Fibroblast of the aortic adventitia (primary cell): Measurements from ENCODE around the gene TAB2. TPM values are rescaled to one million over a fixed set of nuclear protein-coding genes. Genes with fewer than 3 reads are reported as not detected.

Experiments
- DNase-seq: peaks from one replicate; pipeline ENCODE4 v3.0.0-alpha.2; 2010; ENCODE audit warnings: low read depth
- H3K4me3 ChIP-seq: 2 replicates; pipeline ENCODE4 v1.5.1; 2011; ENCODE audit warnings: low read depth, mild to moderate bottlenecking, control low read depth, low read length, moderate library complexity
- total RNA-seq: library from RNA; depleted of rRNA; stranded (reverse); fragments of >200 nt; gene quantifications from 2 replicates; pipeline ENCODE4 v1.2.3, GENCODE V29; 2012; ENCODE audit warnings: low replicate concordance
- TF ChIP-seq, protein P1 (sequence below): IDR thresholded peaks from 2 replicates; pipeline ENCODE4 v1.5.1; 2011; ENCODE audit warnings: mild to moderate bottlenecking, low read length, control low read depth, inconsistent platforms; ENCODE audit not compliant: insufficient read depth

Gene TAB2
- total RNA-seq, 1 donor, result 40.0 TPM

DNA sequence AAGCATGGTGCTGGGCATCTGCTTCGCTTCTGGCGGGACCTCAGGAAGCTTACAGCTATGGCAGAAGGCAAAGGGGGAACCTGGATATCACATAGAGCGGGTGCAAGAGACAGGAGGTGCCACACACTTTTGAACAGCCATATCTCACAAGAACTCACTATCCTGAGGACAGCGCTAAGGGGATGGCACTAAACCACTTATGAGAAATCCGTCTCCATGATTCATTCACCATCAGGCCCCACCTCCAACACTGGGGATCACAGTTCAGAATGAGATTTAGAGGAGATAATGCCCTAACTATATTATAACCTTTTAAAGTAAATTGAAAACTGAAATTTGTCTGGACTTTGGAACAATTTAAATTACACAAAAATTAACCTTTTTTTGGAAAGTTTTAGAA is 44.8 kb downstream of the TAB2 start:
- TF ChIP-seq, protein P1, sequence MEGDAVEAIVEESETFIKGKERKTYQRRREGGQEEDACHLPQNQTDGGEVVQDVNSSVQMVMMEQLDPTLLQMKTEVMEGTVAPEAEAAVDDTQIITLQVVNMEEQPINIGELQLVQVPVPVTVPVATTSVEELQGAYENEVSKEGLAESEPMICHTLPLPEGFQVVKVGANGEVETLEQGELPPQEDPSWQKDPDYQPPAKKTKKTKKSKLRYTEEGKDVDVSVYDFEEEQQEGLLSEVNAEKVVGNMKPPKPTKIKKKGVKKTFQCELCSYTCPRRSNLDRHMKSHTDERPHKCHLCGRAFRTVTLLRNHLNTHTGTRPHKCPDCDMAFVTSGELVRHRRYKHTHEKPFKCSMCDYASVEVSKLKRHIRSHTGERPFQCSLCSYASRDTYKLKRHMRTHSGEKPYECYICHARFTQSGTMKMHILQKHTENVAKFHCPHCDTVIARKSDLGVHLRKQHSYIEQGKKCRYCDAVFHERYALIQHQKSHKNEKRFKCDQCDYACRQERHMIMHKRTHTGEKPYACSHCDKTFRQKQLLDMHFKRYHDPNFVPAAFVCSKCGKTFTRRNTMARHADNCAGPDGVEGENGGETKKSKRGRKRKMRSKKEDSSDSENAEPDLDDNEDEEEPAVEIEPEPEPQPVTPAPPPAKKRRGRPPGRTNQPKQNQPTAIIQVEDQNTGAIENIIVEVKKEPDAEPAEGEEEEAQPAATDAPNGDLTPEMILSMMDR, result no peak
- H3K4me3 ChIP-seq, result no peak overlapping the region
- no peak for DNase-seq

DNA sequence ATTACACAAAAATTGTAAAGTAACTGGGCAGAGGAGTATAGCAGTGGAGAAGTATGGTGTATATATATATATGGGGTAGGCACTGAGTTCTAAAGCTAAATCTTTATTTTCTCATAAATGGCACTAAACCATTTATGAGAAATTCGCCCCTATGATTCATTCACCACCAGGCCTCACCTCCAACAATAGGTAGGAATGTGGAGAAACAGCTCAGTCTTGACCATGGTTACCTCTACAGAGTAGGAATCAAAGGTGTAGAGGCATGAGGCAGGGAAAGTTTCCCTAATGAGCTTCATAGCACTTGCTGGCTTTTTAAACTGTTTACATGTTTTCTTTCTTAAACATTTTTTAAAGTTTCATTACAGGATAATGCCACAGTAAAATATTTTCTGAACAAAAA is 45.6 kb downstream of the TAB2 start:
- no peak overlapping the region for H3K4me3 ChIP-seq
- DNase-seq, result no peak
- TF ChIP-seq, protein P1, result no peak

DNA sequence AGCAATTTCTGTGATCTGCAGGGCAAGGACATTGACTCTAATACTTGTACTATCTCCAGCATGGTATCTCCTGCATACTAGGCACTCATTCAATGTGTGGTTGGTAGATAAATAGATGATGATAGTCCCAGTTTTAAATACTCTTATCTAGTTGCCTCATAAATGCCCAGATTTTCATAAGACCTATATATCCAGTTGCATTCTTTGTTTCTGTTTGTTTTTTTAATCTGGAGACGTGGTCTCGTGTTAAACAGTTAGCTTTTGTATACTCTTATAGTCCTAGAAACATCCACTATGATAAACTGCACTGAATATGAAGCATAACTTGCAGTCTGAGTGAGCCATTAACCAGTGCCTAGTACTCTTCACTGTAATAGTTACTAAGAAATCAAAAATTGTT is 47.0 kb downstream of the TAB2 start:
- TF ChIP-seq, protein P1, result no peak

DNA sequence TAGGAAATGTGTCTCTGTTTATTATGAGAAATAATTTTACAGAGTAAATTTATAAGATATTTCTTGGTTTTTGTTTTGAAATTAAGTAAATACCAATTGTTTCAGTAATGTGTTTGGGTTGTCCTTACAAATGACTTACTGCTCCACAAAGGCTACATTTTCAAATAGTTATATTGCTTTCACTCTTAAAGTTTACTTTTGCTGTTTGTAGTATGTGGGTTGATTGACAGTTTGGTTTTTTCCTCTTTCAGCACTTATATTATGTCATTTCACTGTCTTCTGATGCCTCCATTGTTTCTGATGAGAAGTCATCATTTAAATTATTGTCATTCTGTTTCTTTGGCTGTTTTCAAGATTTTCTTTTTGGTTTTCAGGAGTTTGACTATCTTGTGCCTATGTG is 47.7 kb downstream of the TAB2 start:
- no peak for DNase-seq
- TF ChIP-seq, protein P1, result no peak
- no peak overlapping the region for H3K4me3 ChIP-seq

More for the DNA sequence above, 47.0 kb downstream of the TAB2 start:
- no peak overlapping the region for H3K4me3 ChIP-seq
- DNase-seq, result peak; percentile 11

DNA sequence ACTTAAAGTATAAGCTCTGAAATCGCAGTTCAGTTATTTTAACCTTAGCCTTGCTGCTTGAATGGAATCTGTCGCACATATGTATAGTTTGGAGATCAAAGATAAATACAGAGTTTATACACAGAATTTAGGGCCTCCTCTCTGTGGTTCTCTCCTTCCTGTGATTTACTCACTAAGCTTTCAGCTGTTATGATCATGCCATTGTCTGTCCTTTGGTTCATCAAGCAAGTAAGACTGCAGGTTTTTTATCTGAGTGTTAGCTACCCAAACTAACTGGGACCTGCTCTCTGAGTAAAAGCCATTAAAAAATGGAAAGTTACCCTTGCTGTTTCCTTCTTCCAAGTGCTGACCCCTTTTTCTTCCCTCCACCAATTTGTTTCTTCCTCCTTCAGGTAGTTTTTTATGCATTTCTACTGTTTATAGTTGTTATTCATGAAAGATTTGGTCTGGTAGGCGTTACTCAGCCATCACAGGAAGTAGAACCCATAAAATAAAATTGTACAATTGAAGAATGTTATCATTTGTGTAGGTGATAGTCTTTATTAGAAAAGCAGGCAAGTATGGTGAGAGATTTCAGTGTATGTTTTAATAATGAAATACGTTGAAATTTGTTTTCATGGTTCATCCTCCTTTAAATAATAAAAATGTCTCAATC is 48.9 kb downstream of the TAB2 start:
- TF ChIP-seq, protein P1, result no peak
- no peak for DNase-seq
- no peak overlapping the region for H3K4me3 ChIP-seq

DNA sequence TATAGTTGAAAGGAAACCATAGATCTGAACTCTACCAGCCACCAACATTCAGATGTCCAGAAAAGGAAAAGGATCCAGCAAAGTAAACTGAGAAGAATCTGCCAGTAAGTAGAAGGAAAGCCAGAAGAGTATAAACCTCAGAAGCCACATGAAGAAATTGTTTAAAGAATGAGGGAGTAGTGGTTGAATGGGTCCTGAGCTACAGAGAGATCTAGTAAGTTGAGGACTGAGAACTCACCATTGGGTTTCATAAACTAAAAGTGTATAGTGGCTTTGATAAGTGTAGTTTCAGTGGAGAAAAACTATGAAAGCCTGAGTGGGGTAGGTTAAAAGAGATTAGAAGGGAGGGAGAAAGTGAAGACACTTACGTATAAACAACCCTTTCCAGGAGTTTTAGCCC is 50.6 kb downstream of the TAB2 start:
- H3K4me3 ChIP-seq, result no peak overlapping the region
- no peak for DNase-seq
- TF ChIP-seq, protein P1, result no peak

DNA sequence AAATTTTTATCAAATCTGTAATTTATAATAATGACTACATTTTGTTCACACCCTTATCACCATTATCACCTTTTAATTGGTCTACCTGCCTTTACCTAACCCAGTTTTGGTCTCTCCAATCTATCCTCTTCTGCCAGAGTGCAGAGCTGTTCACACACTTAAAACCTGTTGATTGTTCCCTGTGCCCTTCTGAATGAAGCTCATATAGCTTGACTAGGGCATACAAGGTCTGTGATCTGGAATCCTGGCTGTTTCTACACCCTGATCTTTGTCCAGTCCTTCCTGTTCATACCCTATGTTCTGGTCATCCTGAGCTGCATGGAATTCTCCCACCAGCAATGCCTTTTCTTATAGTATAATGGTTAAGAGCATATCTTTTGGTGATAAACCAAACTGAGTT is 53.6 kb downstream of the TAB2 start:
- H3K4me3 ChIP-seq, result no peak overlapping the region
- DNase-seq, result no peak

More for the DNA sequence above, 53.6 kb downstream of the TAB2 start:
- TF ChIP-seq, protein P1, result no peak
